ENCODE measurements around the gene CCDC92B.

CCDC92B gene

GRCh38 chr17:2723997-2724783 lies 25.3 kb downstream of the CCDC92B start:
- ChIA-PET POLR2A (interaction anchor here (1.1 kb wide), 1 partner anchor 14 kb away, joined by 3 read pairs; no protein-coding TSS in a partner anchor), CTCF (interaction anchor here (0.6 to 1.0 kb wide), 2 partner anchors 97 to 132 kb away, joined by 3 read pairs; no protein-coding TSS in a partner anchor)
- H3K4me3 ChIP-seq (ENCODE audit: low read depth, low read length), result no peak overlapping the region
- TF ChIP-seq, protein P1, sequence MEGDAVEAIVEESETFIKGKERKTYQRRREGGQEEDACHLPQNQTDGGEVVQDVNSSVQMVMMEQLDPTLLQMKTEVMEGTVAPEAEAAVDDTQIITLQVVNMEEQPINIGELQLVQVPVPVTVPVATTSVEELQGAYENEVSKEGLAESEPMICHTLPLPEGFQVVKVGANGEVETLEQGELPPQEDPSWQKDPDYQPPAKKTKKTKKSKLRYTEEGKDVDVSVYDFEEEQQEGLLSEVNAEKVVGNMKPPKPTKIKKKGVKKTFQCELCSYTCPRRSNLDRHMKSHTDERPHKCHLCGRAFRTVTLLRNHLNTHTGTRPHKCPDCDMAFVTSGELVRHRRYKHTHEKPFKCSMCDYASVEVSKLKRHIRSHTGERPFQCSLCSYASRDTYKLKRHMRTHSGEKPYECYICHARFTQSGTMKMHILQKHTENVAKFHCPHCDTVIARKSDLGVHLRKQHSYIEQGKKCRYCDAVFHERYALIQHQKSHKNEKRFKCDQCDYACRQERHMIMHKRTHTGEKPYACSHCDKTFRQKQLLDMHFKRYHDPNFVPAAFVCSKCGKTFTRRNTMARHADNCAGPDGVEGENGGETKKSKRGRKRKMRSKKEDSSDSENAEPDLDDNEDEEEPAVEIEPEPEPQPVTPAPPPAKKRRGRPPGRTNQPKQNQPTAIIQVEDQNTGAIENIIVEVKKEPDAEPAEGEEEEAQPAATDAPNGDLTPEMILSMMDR (IDR thresholded peaks at IDR 0.05; ENCODE audit: insufficient read depth, low read length, missing control alignments), result no peak
- DNase-seq (ENCODE audit: low read depth, low spot score), result no peak

GRCh38 chr17:2723505-2723996 lies 25.9 kb downstream of the CCDC92B start:
- CTCF ChIA-PET, result interaction anchor here (1.0 kb wide), 1 partner anchor 131 kb away, joined by 3 read pairs; no protein-coding TSS in a partner anchor
- TF ChIP-seq, protein P1 (IDR thresholded peaks at IDR 0.05; ENCODE audit: insufficient read depth, low read length, missing control alignments), result no peak
- POLR2A ChIA-PET, result no interaction called here

GRCh38 chr17:2722611-2723010 lies 26.8 kb downstream of the CCDC92B start:
- POLR2A ChIA-PET, result no interaction called here
- H3K4me3 ChIP-seq (ENCODE audit: low read depth, low read length), result no peak overlapping the region
- TF ChIP-seq, protein P1 (IDR thresholded peaks at IDR 0.05; ENCODE audit: insufficient read depth, low read length, missing control alignments), result no peak
- DNase-seq (ENCODE audit: low read depth, low spot score), result no peak
- CTCF ChIA-PET, result no interaction called here

More at GRCh38 chr17:2723505-2723996, 25.9 kb downstream of the CCDC92B start:
- no peak overlapping the region for H3K4me3 ChIP-seq (ENCODE audit: low read depth, low read length)
- no peak for DNase-seq (ENCODE audit: low read depth, low spot score)

- H3K4me3 ChIP-seq (ENCODE audit: low read depth, low read length), result no peak overlapping the region
- TF ChIP-seq, protein P1 (IDR thresholded peaks at IDR 0.05; ENCODE audit: insufficient read depth, low read length, missing control alignments), result no peak
- CTCF ChIA-PET, result no interaction called here
- no peak for DNase-seq (ENCODE audit: low read depth, low spot score)
- POLR2A ChIA-PET, result interaction anchor here (0.5 kb wide), 1 partner anchor 14 kb away, joined by 3 read pairs; no protein-coding TSS in a partner anchor
These were observed 27.8 kb downstream of the CCDC92B start for GRCh38 chr17:2721603-2722002.

GRCh38 chr17:2719861-2720260 lies 29.6 kb downstream of the CCDC92B start:
- TF ChIP-seq, protein P1 (IDR thresholded peaks at IDR 0.05; ENCODE audit: insufficient read depth, low read length, missing control alignments), result no peak
- CTCF ChIA-PET, result no interaction called here
- DNase-seq (ENCODE audit: low read depth, low spot score), result no peak
- H3K4me3 ChIP-seq (ENCODE audit: low read depth, low read length), result no peak overlapping the region
- POLR2A ChIA-PET, result no interaction called here

DNA sequence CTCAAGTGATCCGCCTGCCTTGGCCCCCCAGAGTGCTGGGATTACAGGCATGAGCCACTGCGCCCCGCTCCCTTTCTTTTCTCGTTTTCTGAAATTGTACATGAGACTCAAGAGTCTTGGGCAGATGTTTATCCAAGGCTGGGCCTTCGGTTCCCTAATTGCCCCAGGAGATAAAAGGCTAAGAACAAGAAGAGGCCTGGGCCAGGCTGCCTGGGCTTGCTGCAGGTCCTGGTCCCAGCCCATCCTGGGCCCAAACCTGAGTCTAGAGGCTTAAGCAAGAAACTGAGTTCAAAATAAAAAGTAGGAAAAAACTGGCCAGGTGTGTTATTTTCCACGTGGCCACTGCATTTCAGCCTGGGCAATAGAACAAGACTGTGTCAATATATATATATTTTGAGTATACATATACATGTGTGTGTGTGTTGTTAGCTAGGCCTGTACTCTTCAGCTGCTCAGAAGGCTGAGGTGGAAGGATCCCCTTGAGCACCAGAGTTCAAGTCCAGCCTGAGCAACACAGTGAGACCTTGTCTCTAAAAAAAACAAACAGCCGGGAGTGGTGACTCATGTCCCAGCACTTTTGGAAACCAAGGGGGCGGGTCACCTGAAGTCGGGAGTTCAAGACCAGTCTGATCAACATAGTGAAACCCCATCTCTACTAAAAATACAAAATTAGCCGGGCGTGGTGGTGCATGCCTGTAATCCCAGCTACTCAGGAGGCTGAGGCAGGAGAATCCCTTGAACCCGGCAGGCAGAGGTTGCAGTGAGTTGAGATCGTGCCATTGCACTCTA lies 31.1 kb downstream of the CCDC92B start:
- POLR2A ChIA-PET, result no interaction called here
- no peak for DNase-seq (ENCODE audit: low read depth, low spot score)
- TF ChIP-seq, protein P1 (IDR thresholded peaks at IDR 0.05; ENCODE audit: insufficient read depth, low read length, missing control alignments), result no peak
- H3K4me3 ChIP-seq (ENCODE audit: low read depth, low read length), result no peak overlapping the region
- CTCF ChIA-PET, result no interaction called here

All from AG04449 (cell line).